ENCODE results near the gene PITX1. TPM values are rescaled to one million over a fixed set of nuclear protein-coding genes. Genes with fewer than 3 reads are reported as not detected.

Gene PITX1
- total RNA-seq, 1 experiment from 2014 or later = 41.8 TPM

- DNase-seq (ENCODE audit: low spot score) = no peak
These were observed 4.4 kb downstream of the PITX1 start for GRCh38 chr5:135029477-135030122.

- DNase-seq (ENCODE audit: low spot score) = no peak
These were observed 5.1 kb downstream of the PITX1 start for GRCh38 chr5:135028791-135029476.

GRCh38 chr5:135027697-135028615, 6.1 kb downstream of the PITX1 start:
- no peak for DNase-seq (ENCODE audit: low spot score)

GRCh38 chr5:135027266-135027696, 6.7 kb downstream of the PITX1 start:
- no peak for DNase-seq (ENCODE audit: low spot score)

- no peak for DNase-seq (ENCODE audit: low spot score)
These were observed 7.3 kb downstream of the PITX1 start for GRCh38 chr5:135026645-135027265.

- no peak for DNase-seq (ENCODE audit: low spot score)
These were observed 8.0 kb downstream of the PITX1 start for GRCh38 chr5:135025730-135026644.

GRCh38 chr5:135024956-135025729, 8.9 kb downstream of the PITX1 start:
- peak; percentile 38 for DNase-seq (ENCODE audit: low spot score)

- DNase-seq (ENCODE audit: low spot score) = no peak
These were observed 13.7 kb downstream of the PITX1 start for GRCh38 chr5:135020111-135020895.

- DNase-seq (ENCODE audit: low spot score) = no peak
These were observed 14.7 kb downstream of the PITX1 start for GRCh38 chr5:135019314-135019713.

GRCh38 chr5:135018457-135018856, 15.6 kb downstream of the PITX1 start:
- DNase-seq (ENCODE audit: low spot score) = no peak

GRCh38 chr5:135016861-135017290, 17.2 kb downstream of the PITX1 start:
- DNase-seq (ENCODE audit: low spot score) = no peak

- DNase-seq (ENCODE audit: low spot score) = no peak
These were observed 18.1 kb downstream of the PITX1 start for GRCh38 chr5:135015942-135016341.

- DNase-seq (ENCODE audit: low spot score) = no peak
These were observed 20.0 kb downstream of the PITX1 start for GRCh38 chr5:135013947-135014570.

- DNase-seq (ENCODE audit: low spot score) = no peak
These were observed 20.6 kb downstream of the PITX1 start for GRCh38 chr5:135013445-135013844.

GRCh38 chr5:135012951-135013391, 21.1 kb downstream of the PITX1 start:
- DNase-seq (ENCODE audit: low spot score) = no peak

GRCh38 chr5:135012033-135012588, 21.9 kb downstream of the PITX1 start:
- DNase-seq (ENCODE audit: low spot score) = no peak

- no peak for DNase-seq (ENCODE audit: low spot score)
These were observed 22.5 kb downstream of the PITX1 start for GRCh38 chr5:135011355-135012032.

All from HT-29 (cell line).